ENCODE data around the gene MTG1. TPM values are rescaled to one million over a fixed set of nuclear protein-coding genes. Genes with fewer than 3 reads are reported as not detected.
A peak's percentile ranks its signal among the peaks of the same experiment; 100 is the strongest.

Gene MTG1
- total and polyA plus RNA-seq, 10 of the 15 experiments (the other 5 are each of a cell fraction or from before 2014, with no cell fraction given), result 6.2 to 104 (median 62.5) TPM

DNA sequence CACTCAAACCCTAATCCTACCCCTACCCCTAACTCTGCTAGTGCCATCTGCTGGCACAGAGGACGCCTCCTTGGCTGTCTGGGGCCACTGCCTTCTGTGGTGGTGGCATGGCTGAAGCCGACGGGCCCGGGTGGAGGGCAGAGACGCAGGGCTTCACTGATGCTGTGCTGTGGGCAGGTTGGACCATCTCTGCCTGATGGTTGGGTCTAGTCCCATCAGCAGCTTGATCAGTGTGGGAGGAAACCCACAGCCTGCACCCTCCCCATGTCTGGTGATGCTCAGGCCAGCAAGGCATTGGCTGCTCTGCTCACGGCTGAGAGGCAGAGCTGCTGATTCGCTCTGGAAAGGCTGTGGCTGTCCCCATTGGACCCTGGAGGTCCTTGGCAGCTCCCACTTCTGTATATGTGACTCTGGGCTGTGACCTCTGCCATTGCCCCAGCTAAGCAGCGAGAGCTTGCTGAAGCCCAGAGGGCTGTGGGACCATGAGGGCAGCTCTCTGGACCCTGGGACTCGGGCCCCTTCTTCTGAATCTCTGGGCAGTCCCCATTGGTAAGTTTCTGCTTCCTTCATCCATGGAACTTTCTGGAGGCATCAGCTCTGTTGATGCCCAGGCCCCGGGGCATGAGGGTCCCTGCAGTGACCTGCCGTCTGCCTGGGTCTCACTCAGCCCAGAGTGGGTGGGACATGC is 59.7 kb downstream of the MTG1 start, which contains the start of gene SCART1:
TSS of gene SCART1 (plus strand) at position 430 of the 688 bp plus-strand sequence. CDS start at position 483, 53 bp downstream.
- CTCF ChIA-PET, result interaction anchor here (2.2 kb wide), 1 partner anchor 15 kb away, joined by 10 read pairs; no protein-coding TSS in a partner anchor
- DNase-seq (ENCODE audit: low read depth, low spot score) (no peak), FAIRE-seq (no peak), ATAC-seq (peak; percentile 29)
- SMC1A ChIA-PET (ENCODE audit: uncharacterized antibody, unreplicated experiment), result no interaction called here
- no peaks in the 10 kb centered on the region for H3K27me3 ChIP-seq (replicated peaks in 1 of 2; ENCODE audit: control insufficient read depth in 2 of 2, insufficient read depth in 2 of 2, low read length in 1 of 2)
- POLR2A ChIA-PET, result no interaction called here
- peaks cover 2% of the 10 kb centered on the region; the same call in 2 of the 3 replicates for H3K9me3 ChIP-seq (replicated peaks; ENCODE audit: control insufficient read depth, insufficient read depth, low read length)
- no peaks in the 10 kb centered on the region for H3K79me2 ChIP-seq (ENCODE audit: control insufficient read depth, insufficient read depth, low read length)
- no peak within 1 kb of the TSS for H3K27ac ChIP-seq (ENCODE audit: control insufficient read depth, insufficient read depth)
- no peaks in the 10 kb centered on the region for H4K20me1 ChIP-seq (ENCODE audit: control insufficient read depth, insufficient read depth)
- H3K9ac ChIP-seq (ENCODE audit: control insufficient read depth, insufficient read depth, low read length), result no peak within 1 kb of the TSS
- in situ Hi-C loops (cut with MboI), result no loop called here
- H3K4me1 ChIP-seq (ENCODE audit: control insufficient read depth, insufficient read depth, low read length), result no peaks in the 10 kb centered on the region
- intact Hi-C loops (cut with micrococcal nuclease; ENCODE audit: unreplicated experiment), result no loop called here
- H3K36me3 ChIP-seq (ENCODE audit: control insufficient read depth in 2 of 2, insufficient read depth in 2 of 2, low read length in 1 of 2), result no peaks in the 10 kb centered on the region
- no peak for TF ChIP-seq MTA3 (IDR thresholded peaks at IDR 0.05; ENCODE audit: borderline replicate concordance, low read length)
- TF ChIP-seq RAD21 (IDR thresholded peaks at IDR 0.05; ENCODE audit: insufficient read depth, low read depth, low read length), result no peak
- TF ChIP-seq BCL11A (IDR thresholded peaks at IDR 0.05; ENCODE audit: low read depth, low read length), result no peak
- no peak for TF ChIP-seq MYC (IDR thresholded peaks at IDR 0.05; ENCODE audit: insufficient read depth, insufficient read length, insufficient replicate concordance, low read length, severe bottlenecking)
- 0 out of 6 replicates have a peak, but pooled peaks of 1 of the 3 experiments have one; percentile 5 for TF ChIP-seq CTCF (IDR thresholded peaks at IDR 0.05 in 2 of 3, conservative IDR thresholded peaks at IDR 0.05 in 1 of 3; ENCODE audit: control insufficient read depth in 2 of 3, extremely low read depth in 1 of 3, insufficient read depth in 1 of 3, low read depth in 3 of 3, low read length in 3 of 3)
- no peak for TF ChIP-seq MEF2B (IDR thresholded peaks at IDR 0.05; ENCODE audit: partially characterized antibody, poor library complexity, severe bottlenecking)
- no TSS peak for BruUV-seq (replicated peaks)
- no peak within 1 kb of the TSS for H3K4me3 ChIP-seq
- RAD21 ChIA-PET (ENCODE audit: unreplicated experiment), result no interaction called here
- no peak within 1 kb of the TSS for H3K4me2 ChIP-seq (ENCODE audit: control insufficient read depth, insufficient read depth)
- no peak within 1 kb of the TSS for H2AFZ ChIP-seq (ENCODE audit: control insufficient read depth, low read depth, low read length)
- WGBS (ENCODE audit: insufficient coverage, insufficient replicate concordance, low lambda C conversion rate, missing lambda C conversion rate), result 42% methylated on average over 11 of the region's 11 CpGs
